Mammary epithelial cell (primary cell): ENCODE results near the gene MACO1.

Experiments used
- EZH2 ChIP-seq: IDR thresholded peaks from 2 replicates; pipeline ENCODE4 v1.6.1; 2012; ENCODE audit warnings: low read length, inconsistent platforms, borderline replicate concordance
- TF ChIP-seq, protein P1 (sequence below), 2 donors: IDR thresholded peaks in 1 of 2; conservative IDR thresholded peaks in 1 of 2; 2 replicates each; pipeline ENCODE4 v1.5.1; 2011 to 2012; ENCODE audit warnings: inconsistent platforms in 2 of 2, low read length in 2 of 2, mild to moderate bottlenecking in 2 of 2, control low read depth in 1 of 2, low read depth in 1 of 2; ENCODE audit not compliant: insufficient read depth in 1 of 2; ENCODE audit errors: extremely low read depth in 1 of 2

DNA sequence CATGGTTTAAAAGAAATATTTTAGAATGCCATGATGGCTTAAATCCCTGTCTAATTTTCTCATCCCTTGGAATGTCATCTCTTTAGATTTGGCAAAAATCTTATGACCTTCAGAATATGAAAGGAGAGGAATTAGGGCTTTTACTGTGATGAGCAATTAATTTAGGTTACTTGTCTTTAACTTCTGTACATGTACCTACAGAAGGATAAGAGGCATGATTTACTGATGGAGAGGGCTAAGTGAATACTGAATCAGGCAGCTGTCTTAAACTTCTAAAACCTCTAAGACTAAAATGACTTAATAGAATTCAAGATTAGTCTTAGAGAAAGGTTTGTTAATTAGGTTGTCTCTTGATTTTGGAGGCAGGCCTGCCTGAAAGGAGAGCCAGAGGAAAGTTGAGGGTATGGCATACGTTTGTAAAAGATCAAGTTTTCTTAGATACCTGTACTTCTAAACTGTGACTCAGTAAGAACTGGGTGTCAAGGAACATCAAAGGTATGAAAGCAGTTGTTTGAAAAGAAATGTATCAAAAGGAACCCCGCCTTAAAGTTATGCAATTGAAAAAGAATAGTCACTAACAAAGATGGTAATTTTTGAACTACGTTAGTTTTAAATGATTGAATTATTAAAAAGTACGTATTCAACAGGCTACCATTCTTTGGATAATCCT lies 12.5 kb downstream of the MACO1 start:
- TF ChIP-seq, protein P1, sequence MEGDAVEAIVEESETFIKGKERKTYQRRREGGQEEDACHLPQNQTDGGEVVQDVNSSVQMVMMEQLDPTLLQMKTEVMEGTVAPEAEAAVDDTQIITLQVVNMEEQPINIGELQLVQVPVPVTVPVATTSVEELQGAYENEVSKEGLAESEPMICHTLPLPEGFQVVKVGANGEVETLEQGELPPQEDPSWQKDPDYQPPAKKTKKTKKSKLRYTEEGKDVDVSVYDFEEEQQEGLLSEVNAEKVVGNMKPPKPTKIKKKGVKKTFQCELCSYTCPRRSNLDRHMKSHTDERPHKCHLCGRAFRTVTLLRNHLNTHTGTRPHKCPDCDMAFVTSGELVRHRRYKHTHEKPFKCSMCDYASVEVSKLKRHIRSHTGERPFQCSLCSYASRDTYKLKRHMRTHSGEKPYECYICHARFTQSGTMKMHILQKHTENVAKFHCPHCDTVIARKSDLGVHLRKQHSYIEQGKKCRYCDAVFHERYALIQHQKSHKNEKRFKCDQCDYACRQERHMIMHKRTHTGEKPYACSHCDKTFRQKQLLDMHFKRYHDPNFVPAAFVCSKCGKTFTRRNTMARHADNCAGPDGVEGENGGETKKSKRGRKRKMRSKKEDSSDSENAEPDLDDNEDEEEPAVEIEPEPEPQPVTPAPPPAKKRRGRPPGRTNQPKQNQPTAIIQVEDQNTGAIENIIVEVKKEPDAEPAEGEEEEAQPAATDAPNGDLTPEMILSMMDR (conservative IDR thresholded peaks at IDR 0.05 in 1 of 2, IDR thresholded peaks at IDR 0.05 in 1 of 2; ENCODE audit: extremely low read depth in 1 of 2, insufficient read depth in 1 of 2, low read depth in 1 of 2, low read length in 2 of 2), result no peak
- no peak for TF ChIP-seq EZH2
